Right atrium auricular region (tissue), 2 donors: ENCODE data around the gene ADARB1. TPM values are rescaled to one million over a fixed set of nuclear protein-coding genes. Genes with fewer than 3 reads are reported as not detected.
A peak's percentile ranks its signal among the peaks of the same experiment; 100 is the strongest.

Experiments used
- DNase-seq: peaks from one replicate; pipeline ENCODE4 v3.0.0-alpha.2; 2019; ENCODE audit warnings: low spot score
- H3K27ac ChIP-seq, 2 donors: fragments of 200-600 bp; sonication (generic); 1 replicate in 1 of 2; 2 replicates in 1 of 2; pipeline ENCODE4 v1.5.1; 2016 to 2019
- H3K27me3 ChIP-seq, 2 donors: fragments of 200-600 bp; sonication (generic); one replicate each; pipeline versions ENCODE4 v1.5.1 to v1.6.0; 2017 to 2019
- H3K36me3 ChIP-seq: fragments of 200-600 bp; sonication (generic); one replicate; pipeline ENCODE4 v1.5.1; 2016
- H3K4me1 ChIP-seq, 2 donors: fragments of 200-600 bp; sonication (generic); one replicate each; pipeline versions ENCODE4 v1.5.1 to v1.6.0; 2017 to 2019
- H3K4me3 ChIP-seq, 2 donors: fragments of 200-600 bp; sonication (generic); 1 replicate in 1 of 2; 2 replicates in 1 of 2; pipeline ENCODE4 v1.5.1; 2017 to 2019; ENCODE audit warnings: mild to moderate bottlenecking in 1 of 2, moderate library complexity in 1 of 2
- H3K9me3 ChIP-seq, 2 donors: fragments of 200-600 bp; sonication (generic); one replicate each; pipeline ENCODE4 v1.5.1; 2019
- total RNA-seq, 2 donors: library from RNA; depleted of rRNA; stranded (reverse); fragments of >200 nt; gene quantifications; one replicate each; pipeline ENCODE4 v1.1.0, GENCODE V29; 2016
- TF ChIP-seq, protein P1 (sequence below), 2 donors: fragments of 200-600 bp; sonication (generic); IDR thresholded peaks; one replicate each; pipeline ENCODE4 v1.5.1; 2019; ENCODE audit warnings: antibody characterized with exemption in 2 of 2

Gene ADARB1
- total RNA-seq, 2 donors from 2014 or later, result 7.5 to 10.5 TPM

GRCh38 chr21:45225741-45226327 is 151.5 kb downstream of the ADARB1 start:
- Histone ChIP-seq H3K4me3 (no peak overlapping the region), H3K27me3 (no peaks in the 10 kb centered on the region), H3K36me3 (peaks cover 32% of the 10 kb centered on the region), H3K9me3 (no peaks in the 10 kb centered on the region), H3K27ac (no peak overlapping the region), H3K4me1 (peaks cover 0 to 5% of the 10 kb centered on the region in 2 donors)
- no peak for DNase-seq
- TF ChIP-seq, protein P1, sequence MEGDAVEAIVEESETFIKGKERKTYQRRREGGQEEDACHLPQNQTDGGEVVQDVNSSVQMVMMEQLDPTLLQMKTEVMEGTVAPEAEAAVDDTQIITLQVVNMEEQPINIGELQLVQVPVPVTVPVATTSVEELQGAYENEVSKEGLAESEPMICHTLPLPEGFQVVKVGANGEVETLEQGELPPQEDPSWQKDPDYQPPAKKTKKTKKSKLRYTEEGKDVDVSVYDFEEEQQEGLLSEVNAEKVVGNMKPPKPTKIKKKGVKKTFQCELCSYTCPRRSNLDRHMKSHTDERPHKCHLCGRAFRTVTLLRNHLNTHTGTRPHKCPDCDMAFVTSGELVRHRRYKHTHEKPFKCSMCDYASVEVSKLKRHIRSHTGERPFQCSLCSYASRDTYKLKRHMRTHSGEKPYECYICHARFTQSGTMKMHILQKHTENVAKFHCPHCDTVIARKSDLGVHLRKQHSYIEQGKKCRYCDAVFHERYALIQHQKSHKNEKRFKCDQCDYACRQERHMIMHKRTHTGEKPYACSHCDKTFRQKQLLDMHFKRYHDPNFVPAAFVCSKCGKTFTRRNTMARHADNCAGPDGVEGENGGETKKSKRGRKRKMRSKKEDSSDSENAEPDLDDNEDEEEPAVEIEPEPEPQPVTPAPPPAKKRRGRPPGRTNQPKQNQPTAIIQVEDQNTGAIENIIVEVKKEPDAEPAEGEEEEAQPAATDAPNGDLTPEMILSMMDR (IDR thresholded peaks at IDR 0.05), result no peak

- TF ChIP-seq, protein P1 (IDR thresholded peaks at IDR 0.05), result no peak
- H3K4me3 ChIP-seq, result no peak overlapping the region
- H3K27me3 ChIP-seq, result no peaks in the 10 kb centered on the region
- H3K36me3 ChIP-seq, result peaks cover 24% of the 10 kb centered on the region
- no peak overlapping the region for H3K27ac ChIP-seq
- H3K9me3 ChIP-seq, result no peaks in the 10 kb centered on the region
- no peak for DNase-seq
- peaks cover 0 to 5% of the 10 kb centered on the region in 2 donors for H3K4me1 ChIP-seq
Measured at GRCh38 chr21:45226540-45227326, 152.4 kb downstream of the ADARB1 start.

GRCh38 chr21:45227735-45228134 is 153.4 kb downstream of the ADARB1 start:
- Histone ChIP-seq H3K4me3 (no peak overlapping the region), H3K4me1 (peaks cover 0 to 5% of the 10 kb centered on the region in 2 donors), H3K27me3 (no peaks in the 10 kb centered on the region), H3K27ac (no peak overlapping the region), H3K9me3 (no peaks in the 10 kb centered on the region), H3K36me3 (peaks cover 13% of the 10 kb centered on the region)
- TF ChIP-seq, protein P1 (IDR thresholded peaks at IDR 0.05), result no peak
- no peak for DNase-seq

DNA sequence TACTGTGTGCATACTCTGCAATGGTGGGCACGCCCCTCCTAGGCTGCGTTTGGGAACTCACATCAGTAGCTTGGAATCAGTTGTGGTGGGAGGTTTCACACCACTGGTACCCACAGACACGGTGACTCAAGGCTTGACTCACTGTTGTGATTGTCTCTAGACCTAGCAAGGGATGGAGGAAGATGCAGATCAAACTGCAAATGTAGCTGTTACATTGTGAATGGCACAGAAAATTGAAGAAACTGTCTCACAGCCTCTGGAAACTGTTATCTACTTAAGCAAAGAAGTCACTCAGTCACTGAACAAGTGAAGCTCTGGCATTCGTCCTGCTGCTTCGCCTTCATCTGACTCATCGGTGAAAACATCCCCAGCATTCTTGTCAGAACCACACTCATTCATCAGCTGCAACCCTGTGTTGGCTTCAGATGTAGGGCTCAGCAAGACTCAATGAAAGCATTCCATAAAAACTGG is 153.8 kb downstream of the ADARB1 start:
- TF ChIP-seq, protein P1 (IDR thresholded peaks at IDR 0.05), result no peak
- no peak overlapping the region for H3K4me3 ChIP-seq
- no peaks in the 10 kb centered on the region for H3K27me3 ChIP-seq
- no peaks in the 10 kb centered on the region for H3K9me3 ChIP-seq
- H3K4me1 ChIP-seq, result peaks cover 0 to 5% of the 10 kb centered on the region in 2 donors
- no peak overlapping the region for H3K27ac ChIP-seq
- peak; percentile 75 for DNase-seq
- peaks cover 9% of the 10 kb centered on the region for H3K36me3 ChIP-seq

- Histone ChIP-seq H3K27ac (no peak overlapping the region), H3K36me3 (peaks cover 3% of the 10 kb centered on the region), H3K9me3 (no peaks in the 10 kb centered on the region), H3K27me3 (no peaks in the 10 kb centered on the region), H3K4me3 (no peak overlapping the region), H3K4me1 (peaks cover 0 to 5% of the 10 kb centered on the region in 2 donors)
- DNase-seq, result no peak
- TF ChIP-seq, protein P1 (IDR thresholded peaks at IDR 0.05), result no peak
Measured at GRCh38 chr21:45228656-45229240, 154.4 kb downstream of the ADARB1 start.
